HCT116 (cell line): ENCODE data around the gene FAR2.
"Not testable (repeated sequence)": the region's sequence is repeated elsewhere in the genome, so short reads cannot be mapped to it uniquely, and the experiment has no call there.

Experiments
- CEBPB ChIP-seq: IDR thresholded peaks from 2 replicates; pipeline ENCODE4 v1.6.1; 2012; ENCODE audit warnings: low read depth
- CTCF ChIP-seq, 3 experiments: fragments of 200-600 bp in 1 of 3; sonication (generic) in 1 of 3; IDR thresholded peaks in 2 of 3; conservative IDR thresholded peaks in 1 of 3; 2 replicates each; pipeline ENCODE4 v1.5.1; 2012 to 2017; ENCODE audit warnings: low read depth in 2 of 3, low read length in 2 of 3, antibody characterized with exemption in 1 of 3, borderline replicate concordance in 1 of 3, control low read depth in 1 of 3, mild to moderate bottlenecking in 1 of 3, mixed read lengths in 1 of 3, mixed run types in 1 of 3, moderate library complexity in 1 of 3; ENCODE audit not compliant: insufficient read depth in 1 of 3
- MAX ChIP-seq: IDR thresholded peaks from 2 replicates; pipeline ENCODE4 v1.6.1; 2012
- POLR2A ChIP-seq: IDR thresholded peaks from 2 replicates; pipeline ENCODE4 v1.7.0; 2011; ENCODE audit warnings: borderline replicate concordance; ENCODE audit not compliant: insufficient read depth, insufficient read length; ENCODE audit errors: extremely low read depth
- POLR2AphosphoS5 ChIP-seq: IDR thresholded peaks from 2 replicates; pipeline ENCODE4 v1.6.1; 2011; ENCODE audit warnings: mild to moderate bottlenecking, low read depth, low read length, moderate library complexity

- TF ChIP-seq CTCF (IDR thresholded peaks at IDR 0.05 in 2 of 3, conservative IDR thresholded peaks at IDR 0.05 in 1 of 3; ENCODE audit: borderline replicate concordance in 1 of 3, insufficient read depth in 1 of 3, low read depth in 2 of 3, low read length in 2 of 3); MAX; CEBPB; POLR2A; POLR2AphosphoS5: not testable (repeated sequence)
Measured at GRCh38 chr12:29290475-29290874, 141.4 kb downstream of the FAR2 start.
